HepG2 (cell line): ENCODE data around the gene CITED4. TPM values are rescaled to one million over a fixed set of nuclear protein-coding genes. Genes with fewer than 3 reads are reported as not detected.

ENCODE experiments used
- ATAC-seq: fragments of 200-7000 bp; cut with Tn5 transposase; 3 replicates; pipeline ENCODE4 v1.9.1; 2020; ENCODE audit warnings: mild to moderate bottlenecking, moderate library complexity
- BruUV-seq: library from RNA; stranded (reverse); fragments of 400-500 nt; replicated peaks from 2 replicates; lab custom pipeline; 2021; lab: Mats Ljungman, UMichigan
- CTCF ChIA-PET: fragments of 300-600 bp; formaldehyde crosslinking; extraction: SDS; loops from one replicate; lab custom pipeline; 2021; ENCODE audit warnings: low total read pairs, inconsistent platforms, low intra/inter-chr PET ratio; lab: Yijun Ruan, JAX
- POLR2A ChIA-PET: fragments of 350-600 bp; sonication (Branson Sonifier 250); formaldehyde crosslinking; loops from one replicate; lab custom pipeline; 2020; ENCODE audit warnings: antibody characterized with exemption, inconsistent platforms; lab: Yijun Ruan, JAX
- DNase-seq: peaks from one replicate; pipeline ENCODE4 v3.0.0-alpha.2; 2015; ENCODE audit warnings: low spot score
- FAIRE-seq: peaks from 3 replicates; lab custom pipeline; 2011; peaks lifted over from hg19 to GRCh38; lab: Jason Lieb, UNC
- H2AFZ ChIP-seq: one replicate; pipeline ENCODE4 v1.6.1; 2011; ENCODE audit warnings: low read length, inconsistent platforms
- H3K27ac ChIP-seq: fragments of 300-600 bp; 3 replicates; pipeline ENCODE4 v1.8.0; 2011; ENCODE audit warnings: mixed run types, mild to moderate bottlenecking, mixed read lengths, low read length, inconsistent platforms; ENCODE audit not compliant: insufficient read depth; ENCODE audit errors: extremely low read length
- H3K27me3 ChIP-seq, 2 experiments: fragments of 200-600 bp in 1 of 2; 2 replicates in 1 of 2; 3 replicates in 1 of 2; pipeline versions ENCODE4 v1.6.0 to v1.8.0; 2011; ENCODE audit warnings: low read length in 2 of 2, mild to moderate bottlenecking in 2 of 2, moderate library complexity in 2 of 2, inconsistent platforms in 1 of 2; ENCODE audit not compliant: insufficient read depth in 2 of 2, control insufficient read depth in 1 of 2
- H3K36me3 ChIP-seq, 2 experiments: fragments of 200-600 bp in 1 of 2; replicated peaks in 1 of 2; 2 replicates in 1 of 2; 3 replicates in 1 of 2; pipeline versions ENCODE4 v1.5.1 to v1.8.0; 2011; ENCODE audit warnings: low read length in 2 of 2, inconsistent platforms in 1 of 2; ENCODE audit not compliant: insufficient read depth in 2 of 2, control insufficient read depth in 1 of 2
- H3K4me1 ChIP-seq: 2 replicates; pipeline ENCODE4 v1.5.1; 2012; ENCODE audit warnings: low read length, inconsistent platforms; ENCODE audit not compliant: insufficient read depth
- H3K4me2 ChIP-seq: 2 replicates; pipeline ENCODE4 v1.6.0; 2011; ENCODE audit warnings: low read depth, low read length, inconsistent platforms
- H3K4me3 ChIP-seq, 3 experiments: fragments of 200-600 bp in 1 of 3; sonication (generic), shearing (Covaris generic) in 1 of 3; replicated peaks in 1 of 3; 2 replicates each; pipeline ENCODE4 v1.5.1; 2011 to 2016; ENCODE audit warnings: low read length in 3 of 3, inconsistent platforms in 2 of 3, low read depth in 2 of 3, mild to moderate bottlenecking in 2 of 3, control low read depth in 1 of 3, mixed read lengths in 1 of 3; ENCODE audit not compliant: insufficient read depth in 1 of 3
- H3K79me2 ChIP-seq: one replicate; pipeline ENCODE4 v1.6.1; 2011; ENCODE audit warnings: low read length, inconsistent platforms; ENCODE audit not compliant: insufficient read depth
- H3K9ac ChIP-seq: 2 replicates; pipeline ENCODE4 v1.6.0; 2011; ENCODE audit warnings: mild to moderate bottlenecking, low read depth, low read length, inconsistent platforms; ENCODE audit not compliant: insufficient read depth
- H3K9me3 ChIP-seq: 2 replicates; pipeline ENCODE4 v1.5.1; 2012; ENCODE audit warnings: mild to moderate bottlenecking, low read length
- H4K20me1 ChIP-seq: 2 replicates; pipeline ENCODE4 v1.6.0; 2011; ENCODE audit warnings: inconsistent platforms, mild to moderate bottlenecking, low read length, moderate library complexity; ENCODE audit not compliant: insufficient read depth
- ZNF652 ChIP-seq: IDR thresholded peaks from 2 replicates; pipeline ENCODE4 v1.6.1; 2016; ENCODE audit warnings: low read depth, borderline replicate concordance
- WGBS: methylation state at CpG from one replicate; pipeline ENCODE4 v1.1.6; 2017; ENCODE audit warnings: low lambda C conversion rate; 5-methylcytosine and 5-hydroxymethylcytosine counted together
- in situ Hi-C: cut with HindIII; loops from 2 replicates; pipeline ENCODE4 v1.10.0; 2017; ENCODE audit warnings: low pct_unique_long_range_greater_than_20kb; ENCODE audit not compliant: extremely low pct_ligation_motif_present
- intact Hi-C: fragments of 100-400 bp; cut with micrococcal nuclease; formaldehyde crosslinking; loops from one replicate; pipeline ENCODE4 v1.10.0; 2022; ENCODE audit not compliant: unreplicated experiment
- polyA plus RNA-seq, 8 experiments: library from polyadenylated mRNA; depleted of rRNA in 3 of 8; stranded (reverse) in 7 of 8; unstranded in 1 of 8; fragments of >200 nt; fragmentation: Illumina TruSeq in 4 of 8; extraction: Trizol in 4 of 8; gene quantifications; 2 replicates each; pipeline versions ENCODE4 v1.2.1 to v1.2.3, GENCODE V29; 2011 to 2016; ENCODE audit warnings: low read depth in 4 of 8, missing spikeins in 1 of 8, mixed read lengths in 1 of 8; ENCODE audit not compliant: insufficient read depth in 1 of 8
- total RNA-seq, 5 experiments: library from RNA; depleted of rRNA; stranded (reverse); fragments of >200 nt; fragmentation: Illumina TruSeq; extraction: Trizol; gene quantifications; 2 replicates each; pipeline ENCODE4 v1.2.3, GENCODE V29; 2016; ENCODE audit warnings: low read depth in 1 of 5
- TF ChIP-seq, protein P1 (sequence below): sonication (generic); formaldehyde crosslinking; IDR thresholded peaks from 2 replicates; pipeline ENCODE4 v1.4.0; 2020; ENCODE audit warnings: mild to moderate bottlenecking, low read depth, missing genetic modification reagents
- TF ChIP-seq, protein P2 (sequence below): IDR thresholded peaks from 2 replicates; pipeline ENCODE4 v1.4.0; 2020; ENCODE audit warnings: mild to moderate bottlenecking, missing genetic modification reagents

Gene CITED4
- total and polyA plus RNA-seq, 2 of the 13 experiments (the other 11 are each of a cell fraction or from before 2014, with no cell fraction given) = 1.5 to 9.9 TPM

DNA sequence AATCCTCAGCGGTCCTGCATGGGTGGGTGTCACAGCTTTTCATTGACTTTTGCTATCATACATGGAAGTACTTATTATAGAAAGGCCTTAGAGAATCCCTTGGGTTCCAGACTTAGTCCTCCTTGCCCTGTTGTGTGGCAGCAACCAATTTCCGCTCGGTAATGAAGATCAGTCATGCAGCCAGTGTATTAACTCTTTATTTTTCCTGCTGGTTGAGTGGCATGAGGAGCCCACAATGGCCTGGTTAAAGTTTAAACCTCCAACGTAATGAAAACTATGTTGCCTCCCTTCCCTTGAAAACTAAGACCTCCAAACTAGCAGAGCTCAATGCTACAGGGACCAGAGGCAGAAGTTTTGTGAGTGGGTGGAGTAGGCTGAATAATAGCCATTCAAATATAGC lies 20.0 kb downstream of the CITED4 start:
- in situ Hi-C loops (no loop called here), intact Hi-C loops (loop anchor here (10.0 kb wide), 1 partner anchor 47 kb away; no protein-coding TSS in a partner anchor)
- Histone ChIP-seq H3K4me2 (no peak overlapping the region), H4K20me1 (no peaks in the 10 kb centered on the region), H3K9ac (no peak overlapping the region), H3K4me1 (0 out of 2 replicates have a peak, but pooled peaks cover 10% of the 10 kb centered on the region), H3K27ac (no peak overlapping the region), H3K36me3 (no peaks in the 10 kb centered on the region), H2AFZ (no peak overlapping the region), H3K79me2 (no peaks in the 10 kb centered on the region), H3K4me3 (no peak overlapping the region), H3K9me3 (no peaks in the 10 kb centered on the region; the same call in 1 of the 2 replicates), H3K27me3 (peaks cover 0 to 6% of the 10 kb centered on the region in 2 experiments; a peak in 1 of 5 replicates)
- no peak for FAIRE-seq
- TF ChIP-seq, protein P1, sequence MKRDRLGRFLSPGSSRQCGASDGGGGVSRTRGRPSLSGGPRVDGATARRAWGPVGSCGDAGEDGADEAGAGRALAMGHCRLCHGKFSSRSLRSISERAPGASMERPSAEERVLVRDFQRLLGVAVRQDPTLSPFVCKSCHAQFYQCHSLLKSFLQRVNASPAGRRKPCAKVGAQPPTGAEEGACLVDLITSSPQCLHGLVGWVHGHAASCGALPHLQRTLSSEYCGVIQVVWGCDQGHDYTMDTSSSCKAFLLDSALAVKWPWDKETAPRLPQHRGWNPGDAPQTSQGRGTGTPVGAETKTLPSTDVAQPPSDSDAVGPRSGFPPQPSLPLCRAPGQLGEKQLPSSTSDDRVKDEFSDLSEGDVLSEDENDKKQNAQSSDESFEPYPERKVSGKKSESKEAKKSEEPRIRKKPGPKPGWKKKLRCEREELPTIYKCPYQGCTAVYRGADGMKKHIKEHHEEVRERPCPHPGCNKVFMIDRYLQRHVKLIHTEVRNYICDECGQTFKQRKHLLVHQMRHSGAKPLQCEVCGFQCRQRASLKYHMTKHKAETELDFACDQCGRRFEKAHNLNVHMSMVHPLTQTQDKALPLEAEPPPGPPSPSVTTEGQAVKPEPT (CRISPR knock-in tag) = no peak
- 0 out of 2 replicates have a peak, but pooled peaks have one; percentile 34 for TF ChIP-seq ZNF652
- TF ChIP-seq, protein P2, sequence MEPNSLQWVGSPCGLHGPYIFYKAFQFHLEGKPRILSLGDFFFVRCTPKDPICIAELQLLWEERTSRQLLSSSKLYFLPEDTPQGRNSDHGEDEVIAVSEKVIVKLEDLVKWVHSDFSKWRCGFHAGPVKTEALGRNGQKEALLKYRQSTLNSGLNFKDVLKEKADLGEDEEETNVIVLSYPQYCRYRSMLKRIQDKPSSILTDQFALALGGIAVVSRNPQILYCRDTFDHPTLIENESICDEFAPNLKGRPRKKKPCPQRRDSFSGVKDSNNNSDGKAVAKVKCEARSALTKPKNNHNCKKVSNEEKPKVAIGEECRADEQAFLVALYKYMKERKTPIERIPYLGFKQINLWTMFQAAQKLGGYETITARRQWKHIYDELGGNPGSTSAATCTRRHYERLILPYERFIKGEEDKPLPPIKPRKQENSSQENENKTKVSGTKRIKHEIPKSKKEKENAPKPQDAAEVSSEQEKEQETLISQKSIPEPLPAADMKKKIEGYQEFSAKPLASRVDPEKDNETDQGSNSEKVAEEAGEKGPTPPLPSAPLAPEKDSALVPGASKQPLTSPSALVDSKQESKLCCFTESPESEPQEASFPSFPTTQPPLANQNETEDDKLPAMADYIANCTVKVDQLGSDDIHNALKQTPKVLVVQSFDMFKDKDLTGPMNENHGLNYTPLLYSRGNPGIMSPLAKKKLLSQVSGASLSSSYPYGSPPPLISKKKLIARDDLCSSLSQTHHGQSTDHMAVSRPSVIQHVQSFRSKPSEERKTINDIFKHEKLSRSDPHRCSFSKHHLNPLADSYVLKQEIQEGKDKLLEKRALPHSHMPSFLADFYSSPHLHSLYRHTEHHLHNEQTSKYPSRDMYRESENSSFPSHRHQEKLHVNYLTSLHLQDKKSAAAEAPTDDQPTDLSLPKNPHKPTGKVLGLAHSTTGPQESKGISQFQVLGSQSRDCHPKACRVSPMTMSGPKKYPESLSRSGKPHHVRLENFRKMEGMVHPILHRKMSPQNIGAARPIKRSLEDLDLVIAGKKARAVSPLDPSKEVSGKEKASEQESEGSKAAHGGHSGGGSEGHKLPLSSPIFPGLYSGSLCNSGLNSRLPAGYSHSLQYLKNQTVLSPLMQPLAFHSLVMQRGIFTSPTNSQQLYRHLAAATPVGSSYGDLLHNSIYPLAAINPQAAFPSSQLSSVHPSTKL (CRISPR knock-in tag) = no peak
- DNase-seq = no peak
- ATAC-seq = no peak
- WGBS = 29% methylated on average over 4 of the region's 4 CpGs
- CTCF ChIA-PET = no interaction called here
- BruUV-seq = no TSS peak
- POLR2A ChIA-PET = no interaction called here
